CD4-positive, CD25-positive, alpha-beta regulatory T cell (primary cell): Measurements from ENCODE around the gene NUTM2D. TPM values are rescaled to one million over a fixed set of nuclear protein-coding genes. Genes with fewer than 3 reads are reported as not detected.
"Not testable (repeated sequence)": the region's sequence is repeated elsewhere in the genome, so short reads cannot be mapped to it uniquely, and the experiment has no call there.

ENCODE experiments used
- ATAC-seq, 2 donors: fragments of 150-1000 bp; cut with Tn5 transposase; one replicate each; pipeline ENCODE4 v1.10.0; 2021; ENCODE audit warnings: low read depth in 2 of 2, moderate number of reproducible peaks in 2 of 2, moderate library complexity in 1 of 2
- DNase-seq, 3 donors: peaks; one replicate each; pipeline versions ENCODE4 v3.0.0 to v3.0.0-alpha.2; 2012 to 2022; ENCODE audit warnings: mixed read lengths in 1 of 3
- H3K27ac ChIP-seq: one replicate; pipeline ENCODE4 v1.7.0; 2013; ENCODE audit warnings: mild to moderate bottlenecking, low read length; ENCODE audit not compliant: insufficient read depth, poor library complexity, severe bottlenecking
- H3K27me3 ChIP-seq: one replicate; pipeline ENCODE4 v1.7.0; 2013; ENCODE audit warnings: low read length; ENCODE audit not compliant: control insufficient read depth, insufficient read depth
- H3K36me3 ChIP-seq: one replicate; pipeline ENCODE4 v1.7.0; 2013; ENCODE audit warnings: mild to moderate bottlenecking, low read length, moderate library complexity; ENCODE audit not compliant: control insufficient read depth, insufficient read depth
- H3K4me1 ChIP-seq: 2 replicates; pipeline ENCODE4 v1.7.0; 2013; ENCODE audit warnings: mild to moderate bottlenecking, low read length; ENCODE audit not compliant: insufficient read depth, control insufficient read depth, poor library complexity, severe bottlenecking
- H3K4me3 ChIP-seq: one replicate; pipeline ENCODE4 v1.7.0; 2013; ENCODE audit warnings: low read depth, mild to moderate bottlenecking, low read length, moderate library complexity
- H3K9me3 ChIP-seq, 2 experiments: 1 replicate in 1 of 2; 2 replicates in 1 of 2; pipeline ENCODE4 v1.7.0; 2013; ENCODE audit warnings: low read length in 2 of 2, mild to moderate bottlenecking in 1 of 2, moderate library complexity in 1 of 2; ENCODE audit not compliant: control insufficient read depth in 2 of 2
- H3K27ac Mint-ChIP-seq, 3 donors: one replicate each; pipeline ENCODE4 v1.8.0; 2020 to 2022; ENCODE audit warnings: mild to moderate bottlenecking in 3 of 3, mixed read lengths in 3 of 3, moderate library complexity in 2 of 3
- H3K27me3 Mint-ChIP-seq: one replicate; pipeline ENCODE4 v1.8.0; 2022; ENCODE audit warnings: mild to moderate bottlenecking, mixed read lengths
- H3K36me3 Mint-ChIP-seq: one replicate; pipeline ENCODE4 v1.8.0; 2020; ENCODE audit warnings: mixed read lengths
- H3K4me1 Mint-ChIP-seq, 4 donors: one replicate each; pipeline ENCODE4 v1.8.0; 2020 to 2022; ENCODE audit warnings: mixed read lengths in 4 of 4, mild to moderate bottlenecking in 1 of 4
- H3K4me3 Mint-ChIP-seq, 4 donors: one replicate each; pipeline ENCODE4 v1.8.0; 2020 to 2022; ENCODE audit warnings: mild to moderate bottlenecking in 4 of 4, mixed read lengths in 4 of 4, moderate library complexity in 3 of 4
- H3K9me3 Mint-ChIP-seq, 7 donors: one replicate each; pipeline ENCODE4 v1.8.0; 2020 to 2022; ENCODE audit warnings: mixed read lengths in 7 of 7, mild to moderate bottlenecking in 3 of 7, moderate library complexity in 2 of 7
- polyA plus RNA-seq, 4 donors: library from polyadenylated mRNA; unstranded; fragments of 300-500 nt; fragmentation: Illumina TruSeq; gene quantifications; one replicate each; pipeline ENCODE4 v1.2.3, GENCODE V29; 2021
- total RNA-seq: library from RNA; stranded (reverse); gene quantifications from one replicate; pipeline ENCODE4 v1.2.3, GENCODE V29; 2022

The NUTM2D gene
- total and polyA plus RNA-seq, 5 donors from 2014 or later, result 0.09 to 3.6 TPM; not detected in 3

DNA sequence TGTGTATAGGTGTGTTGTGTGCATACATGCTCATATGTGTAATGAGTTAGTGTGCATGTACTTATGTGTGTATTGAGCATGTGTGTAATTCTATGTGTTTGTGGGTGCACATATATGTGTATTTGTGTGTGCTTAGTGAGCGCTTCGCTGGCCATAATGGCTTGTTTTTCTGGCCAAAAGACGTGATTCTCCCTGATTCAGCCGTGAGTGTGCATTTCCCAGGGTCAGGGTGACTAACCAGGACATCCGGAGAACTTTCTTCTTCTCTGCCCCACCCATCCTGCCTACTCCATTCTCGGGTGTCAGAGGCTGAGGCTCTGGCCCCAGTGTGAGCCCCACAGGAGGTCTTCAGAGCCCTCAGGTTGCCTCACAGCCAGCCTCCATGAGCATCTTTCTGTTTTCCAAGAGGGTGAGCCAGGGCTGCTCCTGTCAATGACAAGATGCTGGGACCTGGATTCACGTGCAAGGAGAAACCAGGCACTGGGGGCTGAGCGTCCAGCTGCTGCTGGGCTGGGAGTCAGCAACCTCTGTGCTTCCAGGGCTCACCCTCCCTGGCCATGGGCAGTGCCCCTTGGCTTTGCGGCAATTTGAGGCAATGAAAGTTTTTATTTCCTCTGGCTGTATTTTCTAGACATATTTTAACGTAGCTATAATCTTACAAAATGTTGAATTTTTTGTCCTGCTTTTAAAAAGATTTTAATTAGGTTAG is 25.8 kb downstream of the NUTM2D start:
- H3K4me1 ChIP-seq, H3K27me3 ChIP-seq, ATAC-seq, H3K4me1 Mint-ChIP-seq, H3K4me3 Mint-ChIP-seq, DNase-seq, H3K27ac ChIP-seq, H3K9me3 Mint-ChIP-seq, H3K9me3 ChIP-seq, H3K4me3 ChIP-seq, H3K27ac Mint-ChIP-seq, H3K36me3 Mint-ChIP-seq, H3K36me3 ChIP-seq, H3K27me3 Mint-ChIP-seq: not testable (repeated sequence)

DNA sequence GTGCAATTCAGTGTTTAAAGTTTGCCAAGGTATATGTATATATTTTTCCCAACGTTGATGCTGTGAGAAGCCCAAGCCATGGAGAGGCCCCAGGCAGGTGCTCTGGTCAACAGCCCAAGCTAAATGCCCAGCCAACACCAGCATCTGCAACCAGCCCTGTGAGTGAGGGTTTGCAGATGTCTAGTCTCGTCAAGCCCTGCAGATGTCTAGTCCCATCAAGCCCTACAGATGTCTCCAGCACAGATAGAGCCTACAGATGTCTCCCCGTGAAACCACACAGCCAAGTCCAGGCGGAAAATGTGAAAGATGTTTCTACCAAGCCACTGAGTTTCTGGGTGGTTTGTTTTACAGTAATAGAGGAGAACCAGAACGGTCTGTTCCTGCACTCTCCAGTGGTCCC is 26.7 kb downstream of the NUTM2D start:
- H3K4me1 Mint-ChIP-seq, H3K36me3 Mint-ChIP-seq, H3K4me1 ChIP-seq, H3K9me3 ChIP-seq, H3K27ac ChIP-seq, H3K4me3 Mint-ChIP-seq, ATAC-seq, H3K36me3 ChIP-seq, H3K27me3 ChIP-seq, H3K9me3 Mint-ChIP-seq, H3K4me3 ChIP-seq, DNase-seq, H3K27ac Mint-ChIP-seq, H3K27me3 Mint-ChIP-seq: not testable (repeated sequence)

DNA sequence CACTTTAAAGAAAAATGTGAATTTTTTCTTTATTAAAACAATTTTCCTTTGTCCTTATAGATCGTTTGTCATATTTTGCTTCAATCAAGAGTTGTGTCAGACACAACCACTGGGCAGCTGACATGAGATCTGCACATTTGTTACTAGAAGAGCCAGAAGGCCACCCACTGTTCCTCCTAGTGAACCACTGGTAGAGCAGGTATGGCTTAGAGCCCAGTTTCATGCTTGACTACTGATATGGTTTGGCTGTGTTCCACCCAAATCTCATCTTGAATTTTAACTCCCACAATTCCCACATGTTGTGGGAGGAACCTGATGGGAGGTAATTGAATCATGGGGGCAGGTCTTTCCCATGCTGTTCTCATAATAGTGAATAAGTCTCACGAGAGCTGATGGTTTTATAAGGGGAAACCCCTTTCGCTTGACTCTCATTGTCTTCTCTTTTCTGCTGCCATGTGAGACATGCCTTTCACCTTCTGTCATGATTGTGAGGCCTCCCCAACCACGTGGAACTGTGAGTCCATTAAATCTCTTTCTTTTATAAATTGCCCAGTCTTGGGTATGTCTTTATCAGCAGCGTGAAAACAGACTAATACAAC is 28.3 kb downstream of the NUTM2D start:
- H3K27me3 ChIP-seq, DNase-seq, H3K36me3 ChIP-seq, H3K9me3 ChIP-seq, H3K9me3 Mint-ChIP-seq, H3K27me3 Mint-ChIP-seq, H3K36me3 Mint-ChIP-seq, H3K4me3 ChIP-seq, H3K27ac ChIP-seq, H3K27ac Mint-ChIP-seq, H3K4me1 Mint-ChIP-seq, H3K4me3 Mint-ChIP-seq, H3K4me1 ChIP-seq, ATAC-seq: not testable (repeated sequence)

DNA sequence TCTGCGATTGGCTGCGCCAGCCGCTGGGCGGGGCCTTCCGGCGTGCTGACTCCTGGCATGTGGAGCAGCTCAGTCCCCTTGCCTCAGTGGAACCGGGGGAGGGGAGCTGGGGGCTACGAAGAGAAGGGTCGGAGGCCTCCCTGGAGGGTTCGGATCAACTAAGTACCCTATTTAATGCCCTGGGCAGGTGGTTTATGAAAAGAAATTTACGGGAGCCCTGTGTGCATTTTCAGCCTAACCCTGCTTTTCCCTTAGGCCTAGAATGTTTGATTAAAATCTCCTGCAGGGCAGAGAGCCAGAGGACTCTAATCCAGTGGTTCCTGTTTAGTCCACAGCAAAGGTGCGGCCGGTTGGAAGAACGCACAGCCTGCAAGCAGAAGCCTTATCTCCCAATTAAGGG is 33.8 kb downstream of the NUTM2D start:
- H3K36me3 ChIP-seq, ATAC-seq, H3K4me1 ChIP-seq, H3K4me1 Mint-ChIP-seq, H3K36me3 Mint-ChIP-seq, H3K4me3 ChIP-seq, H3K9me3 Mint-ChIP-seq, H3K27me3 ChIP-seq, H3K27ac ChIP-seq, H3K27me3 Mint-ChIP-seq, H3K27ac Mint-ChIP-seq, H3K9me3 ChIP-seq, H3K4me3 Mint-ChIP-seq, DNase-seq: not testable (repeated sequence)

DNA sequence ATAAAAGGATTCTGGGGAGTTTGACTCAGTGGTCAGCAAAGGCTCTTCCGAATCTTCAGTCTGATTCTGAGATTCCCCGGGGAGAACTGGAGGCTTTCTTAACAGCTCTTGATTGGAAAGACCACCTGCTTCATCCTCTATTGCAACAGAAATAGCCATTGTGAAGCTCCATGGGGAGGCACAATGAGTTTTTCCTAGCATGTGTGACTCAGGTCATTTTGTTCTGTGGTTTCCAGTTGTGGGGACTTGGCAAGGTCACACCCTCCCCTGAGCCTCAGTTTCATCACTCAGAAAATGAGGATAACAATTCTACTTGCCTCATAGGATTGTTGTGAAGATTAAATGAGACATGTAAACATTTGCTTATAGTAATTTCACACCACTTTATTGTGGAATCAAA is 38.7 kb downstream of the NUTM2D start:
- not testable (repeated sequence) for H3K27ac ChIP-seq, H3K9me3 Mint-ChIP-seq, H3K9me3 ChIP-seq, H3K36me3 Mint-ChIP-seq, H3K4me1 ChIP-seq, H3K4me1 Mint-ChIP-seq, DNase-seq, H3K27me3 ChIP-seq, H3K4me3 ChIP-seq, H3K4me3 Mint-ChIP-seq, H3K36me3 ChIP-seq, H3K27ac Mint-ChIP-seq, H3K27me3 Mint-ChIP-seq, ATAC-seq

DNA sequence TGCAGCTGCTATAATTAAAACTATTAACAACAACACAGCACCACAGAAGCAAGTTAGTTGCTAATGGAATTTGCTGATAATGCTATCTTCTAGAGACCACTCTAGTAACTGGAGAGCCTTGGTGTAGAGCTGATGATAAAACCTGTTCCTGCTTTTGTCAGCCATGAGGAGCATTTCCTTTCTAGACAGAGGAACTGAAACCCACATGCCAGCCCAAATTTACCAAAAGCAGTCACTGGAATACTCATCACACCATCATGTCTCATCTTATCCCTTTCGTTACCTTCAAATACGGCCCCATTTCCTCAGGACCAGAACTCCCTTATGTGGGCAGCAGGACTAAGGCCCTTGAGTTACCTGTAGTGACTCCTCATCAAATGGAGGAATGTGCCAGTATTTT is 40.9 kb downstream of the NUTM2D start:
- H3K4me1 Mint-ChIP-seq, H3K36me3 Mint-ChIP-seq: not testable (repeated sequence)

DNA sequence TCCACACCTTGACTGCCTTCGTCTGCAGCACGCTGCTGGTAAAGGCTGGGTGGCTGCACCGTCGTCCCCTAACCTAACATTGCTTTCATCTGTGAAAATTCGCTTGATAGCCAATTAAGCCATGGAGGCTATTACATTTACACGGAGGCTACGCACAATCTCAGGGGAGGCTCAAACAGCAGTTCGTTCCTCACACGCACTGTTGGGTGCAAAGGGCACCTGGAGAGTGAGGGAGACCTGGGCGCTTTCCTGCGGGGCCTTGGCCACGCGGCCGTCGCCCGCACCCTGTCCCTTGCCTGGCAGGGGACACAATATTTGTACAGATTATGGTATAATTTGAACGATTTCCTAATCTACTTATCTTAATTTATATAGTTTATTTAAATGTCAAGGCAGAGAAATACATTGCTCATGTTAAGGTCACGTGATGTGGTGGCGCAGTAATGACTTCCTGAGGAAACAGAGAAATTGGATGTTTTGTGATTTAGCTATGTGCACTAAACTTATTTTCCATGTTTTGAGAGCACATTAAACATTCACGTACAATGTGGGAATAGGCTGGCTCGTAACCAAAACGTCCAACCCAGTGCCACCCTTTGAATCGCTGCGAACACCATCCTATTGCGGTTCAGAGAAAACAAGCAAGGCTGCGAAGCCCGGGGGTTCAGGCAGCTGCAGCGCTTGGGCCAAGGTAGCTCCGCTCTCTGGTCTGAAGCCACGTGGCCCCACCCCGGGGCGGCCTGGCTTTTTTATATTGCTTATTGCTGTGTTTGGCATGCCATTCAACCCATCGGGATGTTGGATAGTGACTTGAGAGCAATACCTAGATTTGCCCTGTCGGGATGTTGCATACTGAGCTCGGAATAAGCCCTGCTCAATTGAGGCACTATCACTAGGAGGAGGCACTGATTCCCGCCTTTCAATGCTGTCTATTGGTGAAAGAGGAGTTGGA is 50.2 kb downstream of the NUTM2D start:
- not testable (repeated sequence) for H3K4me1 Mint-ChIP-seq, H3K4me1 ChIP-seq, H3K36me3 ChIP-seq, H3K9me3 ChIP-seq, H3K36me3 Mint-ChIP-seq, H3K4me3 ChIP-seq, H3K27me3 ChIP-seq, H3K27ac ChIP-seq, H3K27ac Mint-ChIP-seq, H3K9me3 Mint-ChIP-seq
- ATAC-seq, result peak in 1 of 2 donors; percentile 37
- Mint-ChIP-seq H3K4me3 (peak overlapping the region in 3 of 4 donors; percentile 15 to 70 (median 65)), H3K27me3 (peaks cover 50% of the 10 kb centered on the region)
- peak in 2 of 3 donors; percentile 9 to 10 for DNase-seq

More for the DNA sequence above, 40.9 kb downstream of the NUTM2D start:
- H3K4me3 ChIP-seq, H3K36me3 ChIP-seq, H3K9me3 ChIP-seq, H3K9me3 Mint-ChIP-seq, H3K27ac ChIP-seq, H3K27me3 ChIP-seq, H3K4me3 Mint-ChIP-seq, ATAC-seq, H3K4me1 ChIP-seq, H3K27ac Mint-ChIP-seq, DNase-seq: not testable (repeated sequence)
- H3K27me3 Mint-ChIP-seq, result peaks cover 14% of the 10 kb centered on the region
